Smooth muscle cell (in vitro differentiated cells): Measurements from ENCODE around the gene WWOX. TPM values are rescaled to one million over a fixed set of nuclear protein-coding genes. Genes with fewer than 3 reads are reported as not detected.

ENCODE experiments used
- DNase-seq: peaks from one replicate; lab custom pipeline; 2025; ENCODE audit not compliant: unreplicated experiment; lab: John Stamatoyannopoulos, UW
- H2AFZ ChIP-seq: fragments of 200-600 bp; sonication (generic); 2 replicates; pipeline ENCODE4 v1.6.0; 2016; ENCODE audit warnings: antibody characterized with exemption, low read depth, mild to moderate bottlenecking
- H3F3A ChIP-seq: fragments of 200-600 bp; sonication (generic); 2 replicates; pipeline ENCODE4 v1.6.0; 2017; ENCODE audit warnings: antibody characterized with exemption, low read depth
- H3K27ac ChIP-seq: fragments of 200-600 bp; sonication (generic); 2 replicates; pipeline ENCODE4 v1.5.1; 2016; ENCODE audit warnings: low read depth, mild to moderate bottlenecking
- H3K27me3 ChIP-seq: fragments of 200-600 bp; sonication (generic); 2 replicates; pipeline ENCODE4 v1.6.1; 2016; ENCODE audit warnings: low read depth, mild to moderate bottlenecking
- H3K36me3 ChIP-seq: fragments of 200-600 bp; sonication (generic); 2 replicates; pipeline ENCODE4 v1.5.1; 2016; ENCODE audit warnings: low read depth
- H3K4me1 ChIP-seq: fragments of 200-600 bp; sonication (generic); 2 replicates; pipeline ENCODE4 v1.5.1; 2016; ENCODE audit warnings: low read depth
- H3K4me2 ChIP-seq: fragments of 200-600 bp; sonication (generic); 2 replicates; pipeline ENCODE4 v1.6.0; 2016; ENCODE audit warnings: mild to moderate bottlenecking
- H3K4me3 ChIP-seq: fragments of 200-600 bp; sonication (generic); 2 replicates; pipeline ENCODE4 v1.5.1; 2016; ENCODE audit warnings: mild to moderate bottlenecking
- H3K79me2 ChIP-seq: fragments of 200-600 bp; sonication (generic); 2 replicates; pipeline ENCODE4 v1.6.0; 2016; ENCODE audit warnings: low read depth, mild to moderate bottlenecking
- H3K9ac ChIP-seq: fragments of 200-600 bp; sonication (generic); 2 replicates; pipeline ENCODE4 v1.6.0; 2016; ENCODE audit warnings: low read depth
- H3K9me3 ChIP-seq: fragments of 200-600 bp; sonication (generic); replicated peaks from 2 replicates; pipeline ENCODE4 v1.5.1; 2016; ENCODE audit warnings: low read depth
- H4K20me1 ChIP-seq: fragments of 200-600 bp; sonication (generic); 2 replicates; pipeline ENCODE4 v1.6.0; 2016; ENCODE audit warnings: low read depth
- CTCF ChIP-seq: fragments of 200-600 bp; sonication (generic); IDR thresholded peaks from 2 replicates; pipeline ENCODE4 v1.5.1; 2017; ENCODE audit warnings: borderline replicate concordance, mild to moderate bottlenecking, antibody characterized with exemption; ENCODE audit not compliant: insufficient read depth, poor library complexity, severe bottlenecking
- WGBS: methylation state at CpG from one replicate; pipeline ENCODE4 v1.1.7; 2016; ENCODE audit warnings: low lambda C conversion rate; 5-methylcytosine and 5-hydroxymethylcytosine counted together
- polyA plus RNA-seq: library from polyadenylated mRNA; unstranded; fragments of >200 nt; fragmentation: Nextera tagmentation; extraction: Ambion mirVana; gene quantifications from 2 replicates; pipeline ENCODE4 v1.2.1, GENCODE V29; 2016
- total RNA-seq: library from RNA; depleted of rRNA; stranded (reverse); fragments of >200 nt; gene quantifications from 2 replicates; pipeline ENCODE4 v1.2.3, GENCODE V29; 2014

The WWOX gene
- total and polyA plus RNA-seq, 2 experiments from 2014 or later: 7.5 to 14.0 TPM

GRCh38 chr16:78813661-78814311, 714.3 kb downstream of the WWOX start:
- no peak for DNase-seq
- Histone ChIP-seq H2AFZ (no peak overlapping the region), H3K4me3 (no peak overlapping the region), H3K36me3 (no peaks in the 10 kb centered on the region), H3K27me3 (no peaks in the 10 kb centered on the region), H3K27ac (no peak overlapping the region), H4K20me1 (no peaks in the 10 kb centered on the region), H3K4me2 (no peak overlapping the region), H3K9me3 (no peaks in the 10 kb centered on the region), H3K9ac (no peak overlapping the region), H3F3A (peaks cover 3% of the 10 kb centered on the region), H3K79me2 (no peaks in the 10 kb centered on the region), H3K4me1 (peaks cover 6% of the 10 kb centered on the region)
- WGBS: 96% methylated on average over 10 of the region's 10 CpGs
- TF ChIP-seq CTCF: no peak

DNA sequence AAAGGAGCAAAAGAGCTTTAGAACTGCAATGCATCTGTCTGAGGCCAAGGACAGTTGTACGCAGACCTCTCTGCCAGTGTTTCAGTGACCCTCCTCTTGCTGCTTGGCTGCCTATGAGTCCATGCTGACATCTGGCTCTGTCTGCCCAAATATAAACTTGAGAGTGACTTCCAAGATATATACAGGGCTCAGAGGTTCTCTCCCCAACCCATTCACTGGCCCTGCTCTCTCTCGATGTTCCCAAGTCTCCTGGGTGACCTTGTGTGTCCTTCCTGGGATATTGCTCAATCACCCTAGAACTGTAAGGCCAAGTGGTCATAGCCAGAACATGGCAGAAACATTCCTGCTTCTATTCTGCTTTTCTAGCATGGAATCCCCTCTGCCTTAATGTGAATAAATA, 716.3 kb downstream of the WWOX start:
- TF ChIP-seq CTCF: no peak
- H3K36me3 ChIP-seq: no peaks in the 10 kb centered on the region
- H3K4me1 ChIP-seq: peaks cover 3% of the 10 kb centered on the region
- peaks cover 3% of the 10 kb centered on the region for H3F3A ChIP-seq
- no peak overlapping the region for H3K4me3 ChIP-seq
- no peak for DNase-seq
- no peaks in the 10 kb centered on the region for H3K9me3 ChIP-seq
- H3K27ac ChIP-seq: no peak overlapping the region
- H4K20me1 ChIP-seq: no peaks in the 10 kb centered on the region
- 87% methylated on average over 2 of the region's 2 CpGs for WGBS
- H3K79me2 ChIP-seq: no peaks in the 10 kb centered on the region
- no peak overlapping the region for H3K4me2 ChIP-seq
- H3K27me3 ChIP-seq: no peaks in the 10 kb centered on the region
- H2AFZ ChIP-seq: no peak overlapping the region
- H3K9ac ChIP-seq: no peak overlapping the region

DNA sequence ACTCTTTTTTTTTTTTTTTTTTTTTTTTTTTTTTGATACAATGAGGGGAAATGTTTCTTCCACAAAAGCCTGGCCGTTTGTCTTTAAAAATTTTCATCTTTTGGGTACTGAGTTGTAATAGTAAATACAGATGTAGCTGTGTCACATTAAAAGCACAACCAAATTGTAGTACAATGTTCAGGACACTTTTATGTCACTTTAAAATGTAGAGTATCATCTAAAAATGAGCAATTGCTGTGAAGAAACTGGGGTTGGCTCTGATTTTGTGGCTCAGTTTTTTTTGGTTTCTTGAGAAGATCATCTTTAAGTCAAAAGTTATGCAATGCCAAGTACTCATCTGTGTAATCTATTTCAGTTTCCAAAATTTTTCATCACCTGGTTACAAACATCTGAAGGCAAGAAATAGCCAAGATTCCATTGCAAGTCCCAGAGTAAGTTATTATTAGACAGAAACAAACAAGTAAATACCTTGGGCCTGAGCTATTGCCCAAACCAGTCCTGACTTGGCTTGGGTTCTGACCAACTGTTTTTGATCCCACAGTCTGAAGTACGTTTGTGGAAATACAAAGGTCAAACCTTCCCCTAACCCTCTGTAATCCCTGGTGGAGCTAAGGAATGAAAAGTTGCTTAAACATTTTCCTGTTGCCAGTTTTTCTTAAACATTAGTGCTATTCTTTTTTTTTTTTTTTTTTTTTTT, 717.2 kb downstream of the WWOX start:
- H3K27me3 ChIP-seq: no peaks in the 10 kb centered on the region

More for the DNA sequence above, 717.2 kb downstream of the WWOX start:
- Histone ChIP-seq H3K4me3 (no peak overlapping the region), H3F3A (peaks cover 3% of the 10 kb centered on the region), H3K79me2 (no peaks in the 10 kb centered on the region), H2AFZ (no peak overlapping the region), H3K9ac (no peak overlapping the region), H3K4me2 (peak overlapping the region; percentile 34), H3K27ac (no peak overlapping the region), H4K20me1 (no peaks in the 10 kb centered on the region), H3K9me3 (no peaks in the 10 kb centered on the region), H3K36me3 (no peaks in the 10 kb centered on the region), H3K4me1 (peaks cover 3% of the 10 kb centered on the region)
- no peak for TF ChIP-seq CTCF
- no peak for DNase-seq
- 51% methylated on average over 2 of the region's 2 CpGs for WGBS
